ENCODE results near the gene RNF224.

The RNF224 gene

GRCh38 chr9:137180491-137180890, 46.8 kb upstream of the RNF224 start:
- no peaks in the 10 kb centered on the region for H3K36me3 ChIP-seq (ENCODE audit: insufficient read depth)
- H3K4me2 ChIP-seq, result no peak overlapping the region
- no peak overlapping the region for H3K4me3 ChIP-seq (IDR thresholded peaks at IDR 0.05; ENCODE audit: insufficient read depth, low read depth, low read length)
- no peak overlapping the region for H2AFZ ChIP-seq (ENCODE audit: low read depth)
- no peak overlapping the region for H3K9ac ChIP-seq
- no peaks in the 10 kb centered on the region for H3K79me2 ChIP-seq (ENCODE audit: insufficient read depth, low read depth)
- H3K27ac ChIP-seq, result no peak overlapping the region
- H3K27me3 ChIP-seq (ENCODE audit: insufficient read depth, low read depth), result no peaks in the 10 kb centered on the region
- no peaks in the 10 kb centered on the region for H4K20me1 ChIP-seq (ENCODE audit: insufficient read depth)
- no peak for TF ChIP-seq CTCF (conservative IDR thresholded peaks at IDR 0.05; ENCODE audit: low read depth, low read length)
- H3K4me1 ChIP-seq (ENCODE audit: low read depth, poor library complexity, severe bottlenecking), result no peaks in the 10 kb centered on the region

GRCh38 chr9:137181680-137182079, 45.6 kb upstream of the RNF224 start:
- no peaks in the 10 kb centered on the region for H3K36me3 ChIP-seq (ENCODE audit: insufficient read depth)

GRCh38 chr9:137182836-137183235, 44.5 kb upstream of the RNF224 start:
- Histone ChIP-seq H4K20me1 (ENCODE audit: insufficient read depth) (no peaks in the 10 kb centered on the region), H2AFZ (ENCODE audit: low read depth) (no peak overlapping the region), H3K27me3 (ENCODE audit: insufficient read depth, low read depth) (no peaks in the 10 kb centered on the region), H3K36me3 (ENCODE audit: insufficient read depth) (no peaks in the 10 kb centered on the region), H3K79me2 (ENCODE audit: insufficient read depth, low read depth) (peaks cover 16% of the 10 kb centered on the region), H3K4me1 (ENCODE audit: low read depth, poor library complexity, severe bottlenecking) (peaks cover 12% of the 10 kb centered on the region), H3K9ac (no peak overlapping the region), H3K4me3 (IDR thresholded peaks at IDR 0.05; ENCODE audit: insufficient read depth, low read depth, low read length) (no peak overlapping the region), H3K4me2 (no peak overlapping the region), H3K27ac (no peak overlapping the region)
- no peak for TF ChIP-seq CTCF (conservative IDR thresholded peaks at IDR 0.05; ENCODE audit: low read depth, low read length)

More at GRCh38 chr9:137181680-137182079, 45.6 kb upstream of the RNF224 start:
- Histone ChIP-seq H4K20me1 (ENCODE audit: insufficient read depth) (no peaks in the 10 kb centered on the region), H3K4me3 (IDR thresholded peaks at IDR 0.05; ENCODE audit: insufficient read depth, low read depth, low read length) (no peak overlapping the region), H2AFZ (ENCODE audit: low read depth) (no peak overlapping the region), H3K27me3 (ENCODE audit: insufficient read depth, low read depth) (no peaks in the 10 kb centered on the region), H3K9ac (no peak overlapping the region), H3K4me1 (ENCODE audit: low read depth, poor library complexity, severe bottlenecking) (peaks cover 3% of the 10 kb centered on the region), H3K27ac (no peak overlapping the region), H3K79me2 (ENCODE audit: insufficient read depth, low read depth) (peaks cover 5% of the 10 kb centered on the region; the same call in 1 of the 2 replicates), H3K4me2 (no peak overlapping the region)
- no peak for TF ChIP-seq CTCF (conservative IDR thresholded peaks at IDR 0.05; ENCODE audit: low read depth, low read length)

- no peak overlapping the region for H2AFZ ChIP-seq (ENCODE audit: low read depth)
- H3K79me2 ChIP-seq (ENCODE audit: insufficient read depth, low read depth), result peaks cover 20% of the 10 kb centered on the region
- no peak for TF ChIP-seq CTCF (conservative IDR thresholded peaks at IDR 0.05; ENCODE audit: low read depth, low read length)
- no peaks in the 10 kb centered on the region for H3K36me3 ChIP-seq (ENCODE audit: insufficient read depth)
- H4K20me1 ChIP-seq (ENCODE audit: insufficient read depth), result no peaks in the 10 kb centered on the region
- no peak overlapping the region for H3K27ac ChIP-seq
- no peak overlapping the region for H3K9ac ChIP-seq
- no peaks in the 10 kb centered on the region for H3K27me3 ChIP-seq (ENCODE audit: insufficient read depth, low read depth)
- peaks cover 12% of the 10 kb centered on the region for H3K4me1 ChIP-seq (ENCODE audit: low read depth, poor library complexity, severe bottlenecking)
- H3K4me3 ChIP-seq (IDR thresholded peaks at IDR 0.05; ENCODE audit: insufficient read depth, low read depth, low read length), result no peak overlapping the region
- no peak overlapping the region for H3K4me2 ChIP-seq
These were observed 43.2 kb upstream of the RNF224 start for GRCh38 chr9:137183980-137184595.

Data from KMS-11 (cell line).